ENCODE data around the gene TSPAN9. TPM values are rescaled to one million over a fixed set of nuclear protein-coding genes. Genes with fewer than 3 reads are reported as not detected.

Gene TSPAN9
- total and polyA plus RNA-seq, 4 donors: 17.4 to 62.9 (median 34.2) TPM

DNA sequence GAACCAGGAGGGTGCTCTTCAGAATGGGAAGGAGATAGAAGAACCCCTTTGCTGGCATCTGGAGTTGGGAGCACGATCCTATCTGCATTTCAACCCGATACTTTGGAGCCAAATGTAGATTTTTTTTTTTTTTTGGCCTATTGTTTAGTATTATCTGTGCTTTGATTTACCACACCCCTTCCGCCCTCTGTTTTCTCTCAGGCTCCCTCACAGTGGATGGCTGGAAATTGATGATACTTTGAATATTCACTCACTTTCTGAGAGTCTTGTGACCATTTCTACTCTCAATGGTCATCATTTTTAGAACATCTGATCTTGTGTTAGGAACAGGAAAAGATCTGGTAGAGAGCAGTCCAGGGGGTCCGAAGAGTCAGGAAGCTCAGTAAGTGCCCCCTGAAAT is 9.0 kb downstream of the TSPAN9 start:
- Histone ChIP-seq H3K4me1 (ENCODE audit: control insufficient read depth in 4 of 4, insufficient read depth in 4 of 4, low read length in 3 of 4) (peaks cover 18 to 82% (median 66%) of the 10 kb centered on the region in 4 donors), H3K36me3 (ENCODE audit: control insufficient read depth in 4 of 4, insufficient read depth in 3 of 4, low read depth in 1 of 4, low read length in 3 of 4) (peaks cover 0 to 2% (median 0%) of the 10 kb centered on the region in 4 donors), H3K9me3 (ENCODE audit: control insufficient read depth in 4 of 4, low read length in 3 of 4) (no peaks in the 10 kb centered on the region), H3K27ac (ENCODE audit: low read depth in 1 of 2, low read length in 2 of 2) (peak overlapping the region; percentile 85 to 97), H3K27me3 (ENCODE audit: control insufficient read depth in 4 of 4, insufficient read depth in 4 of 4, low read length in 3 of 4) (no peaks in the 10 kb centered on the region), H3K9ac (ENCODE audit: low read depth in 1 of 2, low read length in 2 of 2) (peak overlapping the region in 1 of 2 donors; percentile 88), H3K4me3 (ENCODE audit: low read depth in 1 of 3, low read length in 3 of 3) (peak overlapping the region in 2 of 3 donors; percentile 26 to 53)
- DNase-seq (ENCODE audit: low spot score): no peak
- WGBS: 25% methylated on average over 4 of the region's 4 CpGs
- TF ChIP-seq RAD21 (IDR thresholded peaks at IDR 0.05): no peak
- TF ChIP-seq, protein P1, sequence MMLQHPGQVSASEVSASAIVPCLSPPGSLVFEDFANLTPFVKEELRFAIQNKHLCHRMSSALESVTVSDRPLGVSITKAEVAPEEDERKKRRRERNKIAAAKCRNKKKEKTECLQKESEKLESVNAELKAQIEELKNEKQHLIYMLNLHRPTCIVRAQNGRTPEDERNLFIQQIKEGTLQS (IDR thresholded peaks at IDR 0.05): no peak

DNA sequence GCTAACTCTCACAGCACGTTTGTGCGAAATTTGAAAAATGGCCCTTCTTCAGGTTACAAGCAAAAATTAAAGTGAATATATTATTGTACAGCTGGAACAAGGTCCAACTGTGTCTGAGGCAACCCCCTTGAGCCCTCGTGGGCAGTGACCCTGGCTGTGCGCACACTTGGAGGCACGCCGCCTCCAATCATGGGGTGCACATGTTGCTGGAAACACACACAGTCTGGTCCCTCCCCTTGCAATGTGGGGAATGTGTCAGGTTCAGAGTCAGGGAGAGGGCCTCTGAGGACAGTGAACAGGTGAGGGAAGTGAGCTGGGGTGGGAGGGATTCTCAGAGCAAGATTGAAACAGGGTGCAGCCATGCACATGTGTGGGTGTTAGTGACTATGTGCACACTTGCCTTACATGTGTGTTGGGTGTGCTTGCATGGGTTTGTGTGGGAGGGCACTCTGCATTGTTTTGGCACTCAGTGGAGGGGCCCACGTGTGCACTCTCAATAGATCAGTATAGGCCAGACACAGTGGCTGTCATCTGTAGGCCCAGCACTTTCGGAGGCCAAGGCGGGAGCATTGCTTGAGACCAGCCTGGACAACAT is 9.6 kb downstream of the TSPAN9 start:
- no peaks in the 10 kb centered on the region for H3K27me3 ChIP-seq (ENCODE audit: control insufficient read depth in 4 of 4, insufficient read depth in 4 of 4, low read length in 3 of 4)
- TF ChIP-seq, protein P2, sequence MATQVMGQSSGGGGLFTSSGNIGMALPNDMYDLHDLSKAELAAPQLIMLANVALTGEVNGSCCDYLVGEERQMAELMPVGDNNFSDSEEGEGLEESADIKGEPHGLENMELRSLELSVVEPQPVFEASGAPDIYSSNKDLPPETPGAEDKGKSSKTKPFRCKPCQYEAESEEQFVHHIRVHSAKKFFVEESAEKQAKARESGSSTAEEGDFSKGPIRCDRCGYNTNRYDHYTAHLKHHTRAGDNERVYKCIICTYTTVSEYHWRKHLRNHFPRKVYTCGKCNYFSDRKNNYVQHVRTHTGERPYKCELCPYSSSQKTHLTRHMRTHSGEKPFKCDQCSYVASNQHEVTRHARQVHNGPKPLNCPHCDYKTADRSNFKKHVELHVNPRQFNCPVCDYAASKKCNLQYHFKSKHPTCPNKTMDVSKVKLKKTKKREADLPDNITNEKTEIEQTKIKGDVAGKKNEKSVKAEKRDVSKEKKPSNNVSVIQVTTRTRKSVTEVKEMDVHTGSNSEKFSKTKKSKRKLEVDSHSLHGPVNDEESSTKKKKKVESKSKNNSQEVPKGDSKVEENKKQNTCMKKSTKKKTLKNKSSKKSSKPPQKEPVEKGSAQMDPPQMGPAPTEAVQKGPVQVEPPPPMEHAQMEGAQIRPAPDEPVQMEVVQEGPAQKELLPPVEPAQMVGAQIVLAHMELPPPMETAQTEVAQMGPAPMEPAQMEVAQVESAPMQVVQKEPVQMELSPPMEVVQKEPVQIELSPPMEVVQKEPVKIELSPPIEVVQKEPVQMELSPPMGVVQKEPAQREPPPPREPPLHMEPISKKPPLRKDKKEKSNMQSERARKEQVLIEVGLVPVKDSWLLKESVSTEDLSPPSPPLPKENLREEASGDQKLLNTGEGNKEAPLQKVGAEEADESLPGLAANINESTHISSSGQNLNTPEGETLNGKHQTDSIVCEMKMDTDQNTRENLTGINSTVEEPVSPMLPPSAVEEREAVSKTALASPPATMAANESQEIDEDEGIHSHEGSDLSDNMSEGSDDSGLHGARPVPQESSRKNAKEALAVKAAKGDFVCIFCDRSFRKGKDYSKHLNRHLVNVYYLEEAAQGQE (IDR thresholded peaks at IDR 0.05): no peak
- TF ChIP-seq SP1 (IDR thresholded peaks at IDR 0.05): peak; percentile 95
- TF ChIP-seq, protein P3, sequence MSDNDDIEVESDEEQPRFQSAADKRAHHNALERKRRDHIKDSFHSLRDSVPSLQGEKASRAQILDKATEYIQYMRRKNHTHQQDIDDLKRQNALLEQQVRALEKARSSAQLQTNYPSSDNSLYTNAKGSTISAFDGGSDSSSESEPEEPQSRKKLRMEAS (IDR thresholded peaks at IDR 0.05): peak; percentile 59
- TF ChIP-seq NR2F2 (IDR thresholded peaks at IDR 0.05): peak; percentile 21
- peak; percentile 98 to 100 for TF ChIP-seq RXRA (IDR thresholded peaks at IDR 0.05)
- peak; percentile 37 for TF ChIP-seq YY1 (IDR thresholded peaks at IDR 0.05)
- TF ChIP-seq FOXA2 (IDR thresholded peaks at IDR 0.05): no peak
- TF ChIP-seq FOXA1 (IDR thresholded peaks at IDR 0.05): no peak
- TF ChIP-seq GABPA (IDR thresholded peaks at IDR 0.05 in 1 of 2, conservative IDR thresholded peaks at IDR 0.05 in 1 of 2): no peak
- peak in 1 of 2 donors; percentile 20 for TF ChIP-seq JUND (IDR thresholded peaks at IDR 0.05)
- TF ChIP-seq HNF4G (IDR thresholded peaks at IDR 0.05): peak; percentile 77
- TF ChIP-seq, protein P1 (IDR thresholded peaks at IDR 0.05): peak; percentile 45
- peak in 1 of 2 donors; percentile 9 for TF ChIP-seq EGR1 (IDR thresholded peaks at IDR 0.05; ENCODE audit: low read depth in 2 of 2)
- TF ChIP-seq, protein P4, sequence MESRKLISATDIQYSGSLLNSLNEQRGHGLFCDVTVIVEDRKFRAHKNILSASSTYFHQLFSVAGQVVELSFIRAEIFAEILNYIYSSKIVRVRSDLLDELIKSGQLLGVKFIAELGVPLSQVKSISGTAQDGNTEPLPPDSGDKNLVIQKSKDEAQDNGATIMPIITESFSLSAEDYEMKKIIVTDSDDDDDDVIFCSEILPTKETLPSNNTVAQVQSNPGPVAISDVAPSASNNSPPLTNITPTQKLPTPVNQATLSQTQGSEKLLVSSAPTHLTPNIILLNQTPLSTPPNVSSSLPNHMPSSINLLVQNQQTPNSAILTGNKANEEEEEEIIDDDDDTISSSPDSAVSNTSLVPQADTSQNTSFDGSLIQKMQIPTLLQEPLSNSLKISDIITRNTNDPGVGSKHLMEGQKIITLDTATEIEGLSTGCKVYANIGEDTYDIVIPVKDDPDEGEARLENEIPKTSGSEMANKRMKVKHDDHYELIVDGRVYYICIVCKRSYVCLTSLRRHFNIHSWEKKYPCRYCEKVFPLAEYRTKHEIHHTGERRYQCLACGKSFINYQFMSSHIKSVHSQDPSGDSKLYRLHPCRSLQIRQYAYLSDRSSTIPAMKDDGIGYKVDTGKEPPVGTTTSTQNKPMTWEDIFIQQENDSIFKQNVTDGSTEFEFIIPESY (IDR thresholded peaks at IDR 0.05): peak; percentile 31
- no peak for TF ChIP-seq TAF1 (conservative IDR thresholded peaks at IDR 0.05)
- TF ChIP-seq, protein P5, sequence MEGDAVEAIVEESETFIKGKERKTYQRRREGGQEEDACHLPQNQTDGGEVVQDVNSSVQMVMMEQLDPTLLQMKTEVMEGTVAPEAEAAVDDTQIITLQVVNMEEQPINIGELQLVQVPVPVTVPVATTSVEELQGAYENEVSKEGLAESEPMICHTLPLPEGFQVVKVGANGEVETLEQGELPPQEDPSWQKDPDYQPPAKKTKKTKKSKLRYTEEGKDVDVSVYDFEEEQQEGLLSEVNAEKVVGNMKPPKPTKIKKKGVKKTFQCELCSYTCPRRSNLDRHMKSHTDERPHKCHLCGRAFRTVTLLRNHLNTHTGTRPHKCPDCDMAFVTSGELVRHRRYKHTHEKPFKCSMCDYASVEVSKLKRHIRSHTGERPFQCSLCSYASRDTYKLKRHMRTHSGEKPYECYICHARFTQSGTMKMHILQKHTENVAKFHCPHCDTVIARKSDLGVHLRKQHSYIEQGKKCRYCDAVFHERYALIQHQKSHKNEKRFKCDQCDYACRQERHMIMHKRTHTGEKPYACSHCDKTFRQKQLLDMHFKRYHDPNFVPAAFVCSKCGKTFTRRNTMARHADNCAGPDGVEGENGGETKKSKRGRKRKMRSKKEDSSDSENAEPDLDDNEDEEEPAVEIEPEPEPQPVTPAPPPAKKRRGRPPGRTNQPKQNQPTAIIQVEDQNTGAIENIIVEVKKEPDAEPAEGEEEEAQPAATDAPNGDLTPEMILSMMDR (IDR thresholded peaks at IDR 0.05; ENCODE audit: low read depth, low read length, missing input control): no peak
- peak; percentile 86 to 93 for TF ChIP-seq HNF4A (conservative IDR thresholded peaks at IDR 0.05)
- TF ChIP-seq RAD21 (IDR thresholded peaks at IDR 0.05): peak in 1 of 2 donors; percentile 40
- peak overlapping the region in 1 of 2 donors; percentile 88 for H3K9ac ChIP-seq (ENCODE audit: low read depth in 1 of 2, low read length in 2 of 2)
- DNase-seq (ENCODE audit: low spot score): no peak
- no peaks in the 10 kb centered on the region for H3K9me3 ChIP-seq (ENCODE audit: control insufficient read depth in 4 of 4, low read length in 3 of 4)
- 53% methylated on average over 9 of the region's 9 CpGs for WGBS
- H3K4me3 ChIP-seq (ENCODE audit: low read depth in 1 of 3, low read length in 3 of 3): peak overlapping the region in 2 of 3 donors; percentile 23 to 26
- H3K27ac ChIP-seq (ENCODE audit: low read depth in 1 of 2, low read length in 2 of 2): peak overlapping the region; percentile 85 to 97
- H3K4me1 ChIP-seq (ENCODE audit: control insufficient read depth in 4 of 4, insufficient read depth in 4 of 4, low read length in 3 of 4): peaks cover 20 to 83% (median 67%) of the 10 kb centered on the region in 4 donors
- H3K36me3 ChIP-seq (ENCODE audit: control insufficient read depth in 4 of 4, insufficient read depth in 3 of 4, low read depth in 1 of 4, low read length in 3 of 4): peaks cover 0 to 2% (median 0%) of the 10 kb centered on the region in 4 donors

All from liver (tissue), 9 donors.